Measurements from ENCODE around the gene ETFRF1.

The ETFRF1 gene

DNA sequence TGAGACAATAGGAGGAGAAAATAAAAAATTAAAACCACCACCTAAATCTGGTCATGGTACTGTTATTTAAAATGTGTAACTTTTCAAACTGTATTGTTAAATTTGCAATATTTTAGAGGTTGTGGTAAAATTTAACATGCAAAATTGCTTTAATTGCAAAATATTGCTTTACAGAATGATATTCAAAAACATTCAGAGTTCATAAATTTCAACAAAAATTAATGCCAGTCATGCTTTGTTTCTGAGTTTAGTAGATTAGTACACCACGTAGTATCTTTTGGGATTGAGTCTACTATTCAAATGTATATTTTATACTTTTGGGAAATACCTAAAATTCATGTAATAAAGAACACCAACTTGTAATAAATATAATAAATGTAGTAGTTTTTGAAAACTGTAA is 18.3 kb downstream of the ETFRF1 start:
- DNase-seq (ENCODE audit: low read depth), result no peak

DNA sequence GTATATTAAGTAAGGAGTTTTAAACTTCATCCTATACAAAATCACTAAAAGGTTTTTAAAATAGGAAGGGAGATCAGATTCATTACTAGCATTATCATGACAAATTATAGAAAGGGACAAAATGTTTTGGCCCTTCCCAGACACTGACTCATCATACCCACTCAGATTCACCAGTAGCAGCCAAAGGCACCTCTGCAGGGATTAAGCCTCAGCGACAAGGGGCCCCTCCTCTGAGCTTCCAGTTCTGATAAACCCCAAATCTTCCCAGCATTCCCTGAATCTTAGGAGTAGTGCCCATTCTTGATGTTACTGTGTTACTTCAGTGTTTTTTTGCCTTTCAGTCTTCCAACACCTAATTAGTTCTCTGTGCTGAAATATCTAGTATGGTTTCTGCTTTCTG is 41.2 kb downstream of the ETFRF1 start:
- DNase-seq (ENCODE audit: low read depth), result no peak

DNA sequence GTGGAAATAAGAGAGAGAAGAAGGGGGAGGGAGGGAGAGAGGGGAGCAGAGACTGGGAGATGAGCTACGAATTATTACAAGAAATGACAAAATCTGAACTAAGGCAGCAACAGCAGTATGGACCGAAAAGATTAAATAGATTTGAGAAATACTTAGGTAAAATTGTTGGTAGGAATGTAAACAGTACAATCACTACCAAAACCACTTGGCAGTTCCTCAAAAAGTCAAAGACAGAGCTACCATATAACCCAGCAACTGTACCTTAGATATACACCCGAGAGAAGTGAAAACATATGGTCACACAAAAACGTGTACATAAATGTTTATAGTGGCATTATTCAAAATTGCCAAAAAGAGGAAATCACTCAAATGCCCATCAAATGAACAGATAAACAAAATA is 41.6 kb downstream of the ETFRF1 start:
- no peak for DNase-seq (ENCODE audit: low read depth)

DNA sequence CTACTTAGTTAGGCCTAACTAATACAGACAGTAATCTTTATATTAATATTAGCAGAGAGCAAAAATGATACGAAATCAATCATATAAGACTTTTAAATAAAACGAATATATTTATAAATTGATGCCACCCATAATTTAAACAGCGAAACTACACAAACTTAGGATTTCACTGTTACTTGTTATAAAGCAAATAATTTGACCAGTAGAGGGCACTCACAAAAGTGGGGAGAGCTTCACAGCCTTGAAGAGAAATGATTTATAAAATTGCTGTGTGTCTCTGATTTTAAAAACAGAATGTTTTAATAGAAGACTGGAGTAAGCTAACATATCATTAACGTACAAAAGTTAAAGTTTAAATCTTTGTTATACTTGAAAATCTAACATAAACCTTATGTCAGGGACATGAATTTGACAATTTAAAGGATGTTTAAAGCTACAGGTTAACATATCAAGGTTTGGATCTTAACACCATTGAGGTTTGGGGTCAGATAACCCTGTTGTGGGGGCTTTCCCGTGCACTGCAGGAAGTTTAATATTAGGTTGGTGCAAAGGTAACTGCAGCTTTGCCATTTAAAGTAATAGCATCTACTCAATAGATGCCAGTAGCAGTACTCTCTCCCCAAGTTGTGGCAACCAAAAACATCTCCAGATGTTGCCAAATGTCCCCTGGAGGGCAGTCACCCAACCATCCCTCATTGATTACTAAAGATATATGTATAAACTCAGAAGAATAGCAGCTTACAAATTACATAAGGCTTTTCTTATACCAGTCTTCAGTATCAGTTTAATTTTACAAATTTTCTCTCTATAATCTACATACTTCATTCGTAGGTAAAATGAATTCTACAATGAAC is 46.4 kb downstream of the ETFRF1 start:
- DNase-seq (ENCODE audit: low read depth), result no peak

DNA sequence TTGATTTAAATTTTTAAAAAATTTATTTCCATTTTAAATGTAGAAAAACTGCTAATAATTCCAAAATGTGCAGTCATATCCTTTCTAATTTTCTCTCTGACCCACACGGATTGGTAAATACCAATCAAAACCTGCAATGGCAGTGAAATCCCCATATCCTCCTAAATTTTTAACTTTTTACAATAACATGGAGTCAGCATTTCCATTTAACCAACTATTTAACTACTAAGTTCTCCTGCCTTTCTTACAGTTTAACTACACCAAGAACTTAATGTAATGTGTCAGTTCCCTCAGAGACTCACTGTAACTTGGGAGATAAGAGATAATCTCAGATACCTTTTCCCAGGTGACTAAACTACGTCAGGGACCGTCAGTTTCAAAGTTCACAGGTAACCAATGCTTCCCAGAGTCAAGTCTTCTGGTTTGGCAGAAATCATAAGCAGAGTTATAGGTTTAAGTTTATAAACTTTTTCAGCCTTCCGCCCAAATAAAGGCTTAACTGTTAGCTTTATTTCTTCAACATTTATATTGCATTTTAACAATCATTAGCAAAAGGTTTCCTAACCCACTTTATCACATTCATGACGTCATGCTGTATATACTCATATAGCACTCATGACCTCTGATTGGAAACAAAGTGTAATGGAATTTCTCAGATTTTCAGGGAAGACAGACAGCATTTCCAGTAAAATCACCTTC is 48.1 kb downstream of the ETFRF1 start:
- DNase-seq (ENCODE audit: low read depth), result no peak

DNA sequence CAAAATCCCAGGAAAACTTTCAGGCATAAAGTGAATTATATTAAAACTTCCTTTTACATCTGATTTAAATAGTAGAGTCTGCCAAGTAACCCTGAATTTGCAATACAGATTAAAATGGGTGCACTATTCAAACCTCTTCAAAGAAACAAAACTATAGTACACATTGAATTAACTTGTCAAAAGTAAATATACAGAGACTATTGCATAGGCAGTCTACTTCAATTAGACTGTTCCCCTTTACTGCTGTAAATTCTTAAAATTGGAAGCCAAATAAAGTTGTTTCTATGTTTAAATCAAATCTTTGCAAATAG is 48.6 kb downstream of the ETFRF1 start:
- DNase-seq (ENCODE audit: low read depth), result no peak

DNA sequence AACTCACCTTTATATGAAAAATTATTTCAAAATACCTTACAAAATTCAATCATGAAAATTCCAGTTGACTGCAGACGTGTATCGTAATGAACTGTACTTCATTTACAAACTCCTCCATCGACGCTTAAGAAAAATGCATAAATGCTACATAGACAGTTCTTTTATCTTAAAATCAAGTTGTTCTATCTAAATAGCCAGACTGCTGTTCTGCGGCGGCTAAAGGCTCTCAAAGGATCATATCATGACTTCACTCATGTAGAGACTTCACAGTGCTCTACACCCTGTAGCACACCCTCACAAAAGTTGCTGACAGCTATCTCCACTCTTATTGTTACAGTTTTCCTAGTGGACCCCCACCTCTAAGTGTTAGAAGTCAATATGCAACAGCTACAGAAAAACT is 50.5 kb downstream of the ETFRF1 start:
- DNase-seq (ENCODE audit: low read depth), result no peak

DNA sequence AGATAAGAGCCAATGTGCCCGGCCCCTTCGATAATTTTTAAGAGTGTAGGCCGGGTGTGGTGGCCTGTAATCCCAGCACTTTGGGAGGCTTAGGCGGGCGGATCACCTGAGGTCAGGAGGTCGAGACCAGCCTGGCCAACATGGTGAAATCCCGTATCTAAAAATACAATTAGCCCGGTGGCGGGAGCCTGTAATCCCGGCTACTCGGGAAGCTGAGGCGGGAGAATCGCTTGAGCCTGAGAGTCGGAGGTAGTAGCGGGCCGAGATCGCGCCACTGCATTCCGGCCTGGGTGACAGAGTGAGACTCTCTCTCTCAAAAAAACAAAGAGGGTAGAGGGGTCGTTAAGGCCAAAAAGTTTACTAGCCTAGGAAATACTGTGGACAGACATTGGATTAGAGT is 53.1 kb downstream of the ETFRF1 start:
- DNase-seq (ENCODE audit: low read depth), result no peak

DNA sequence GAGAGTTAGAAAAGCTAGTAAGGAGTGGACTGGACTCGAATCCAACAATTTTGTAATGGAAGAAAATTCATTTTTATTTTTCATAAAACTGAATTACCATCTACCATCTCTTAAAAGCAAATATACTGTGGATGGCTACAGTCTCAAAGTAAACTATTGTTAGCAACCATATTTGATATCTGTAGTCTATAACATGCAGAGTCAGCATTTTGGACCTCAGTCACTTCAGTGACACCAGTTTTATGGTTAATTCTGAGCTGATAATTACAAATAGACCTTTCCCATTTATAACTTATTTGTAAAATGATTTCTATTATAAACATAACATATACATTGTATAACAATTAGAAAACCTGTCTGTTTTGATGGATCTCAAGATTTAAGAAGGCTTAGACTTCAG is 53.7 kb downstream of the ETFRF1 start:
- no peak for DNase-seq (ENCODE audit: low read depth)

DNA sequence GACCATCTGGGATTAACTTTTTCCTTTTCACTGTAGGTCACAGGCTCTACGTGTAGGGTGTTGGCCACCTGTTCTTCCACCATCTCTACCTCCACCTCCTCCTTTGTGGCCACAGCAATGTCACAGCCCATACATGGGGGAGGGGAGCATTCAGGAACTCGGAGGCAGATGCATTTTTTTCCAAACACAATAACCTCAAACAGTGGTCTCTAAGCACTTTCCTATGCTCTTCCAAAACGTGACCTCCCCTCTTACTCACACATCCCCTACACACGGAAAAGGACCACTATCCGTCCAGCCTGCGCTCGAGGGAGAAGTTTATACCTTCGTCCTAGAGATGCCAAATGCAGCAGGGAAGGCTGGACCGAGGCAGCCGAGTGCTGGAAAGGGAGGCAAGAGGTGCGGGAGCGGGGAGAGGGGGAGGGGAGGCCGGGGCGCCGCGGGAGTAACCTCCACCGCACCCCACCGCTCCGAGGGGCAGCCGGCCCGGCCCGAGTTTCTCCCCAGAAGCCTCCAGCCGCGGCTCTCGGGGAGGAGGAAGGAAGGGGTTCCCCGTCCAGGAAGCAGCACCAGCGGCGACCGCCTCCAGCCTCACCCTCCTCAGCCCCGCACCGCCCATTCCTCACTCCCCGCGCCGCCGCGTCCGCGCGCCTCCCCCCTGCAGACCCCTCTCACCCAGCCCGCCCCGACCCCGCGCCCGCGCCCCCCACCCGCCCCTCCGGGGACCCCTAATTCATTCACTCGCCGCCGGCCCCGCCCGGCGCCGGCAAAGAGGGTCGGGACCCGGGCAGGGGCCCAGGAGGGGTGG is 55.1 kb downstream of the ETFRF1 start:
- peak; percentile 38 for DNase-seq (ENCODE audit: low read depth)

DNA sequence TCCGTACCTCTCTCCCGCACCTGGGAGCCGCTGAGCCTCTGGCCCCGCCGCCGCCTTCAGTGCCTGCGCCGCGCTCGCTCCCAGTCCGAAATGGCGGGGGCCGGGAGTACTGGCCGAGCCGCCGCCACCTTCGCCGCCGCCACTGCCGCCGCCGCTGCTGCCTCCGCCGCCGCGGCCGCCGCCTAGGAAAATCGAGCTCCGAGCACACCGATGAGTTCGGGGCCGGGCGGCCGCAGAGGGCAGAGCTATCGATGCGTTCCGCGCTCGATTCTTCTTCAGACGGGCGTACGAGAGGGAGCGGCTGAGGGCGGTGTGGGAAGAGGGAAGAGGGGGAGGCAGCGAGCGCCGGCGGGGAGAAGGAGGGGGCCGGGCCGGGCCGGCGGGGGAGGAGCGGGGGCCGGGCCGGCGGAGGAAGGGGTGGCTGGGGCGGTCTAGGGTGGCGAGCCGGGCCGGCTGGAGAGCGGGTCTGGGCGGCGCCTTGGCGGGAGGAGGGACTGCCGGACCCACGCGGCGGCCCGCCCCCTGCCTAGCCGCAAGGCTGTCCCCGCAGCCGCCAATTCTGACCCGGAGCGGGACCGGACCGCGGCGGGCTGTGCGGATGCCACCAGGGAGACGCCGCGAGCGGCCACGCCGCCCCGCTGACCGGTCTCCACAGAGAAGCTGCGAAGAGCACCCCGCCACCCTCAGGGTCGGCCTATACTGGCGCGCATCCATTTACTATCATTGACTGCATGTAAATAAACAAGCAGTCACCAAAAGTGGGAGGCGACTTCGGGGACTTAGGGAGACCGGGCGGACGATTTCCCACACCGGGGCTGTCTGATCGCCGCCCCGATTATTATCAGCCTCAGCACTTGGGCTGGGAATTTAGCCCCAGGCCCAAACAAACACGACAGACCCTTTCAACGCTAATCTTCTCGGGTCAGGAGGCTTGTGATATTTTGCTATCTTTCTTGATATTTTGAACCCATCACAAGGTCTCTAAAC is 56.0 kb downstream of the ETFRF1 start, which contains the start of gene KRAS:
KRAS (minus strand) TSS at position 186 of the 987 bp plus-strand sequence.
- DNase-seq (ENCODE audit: low read depth), result peak; percentile 82

DNA sequence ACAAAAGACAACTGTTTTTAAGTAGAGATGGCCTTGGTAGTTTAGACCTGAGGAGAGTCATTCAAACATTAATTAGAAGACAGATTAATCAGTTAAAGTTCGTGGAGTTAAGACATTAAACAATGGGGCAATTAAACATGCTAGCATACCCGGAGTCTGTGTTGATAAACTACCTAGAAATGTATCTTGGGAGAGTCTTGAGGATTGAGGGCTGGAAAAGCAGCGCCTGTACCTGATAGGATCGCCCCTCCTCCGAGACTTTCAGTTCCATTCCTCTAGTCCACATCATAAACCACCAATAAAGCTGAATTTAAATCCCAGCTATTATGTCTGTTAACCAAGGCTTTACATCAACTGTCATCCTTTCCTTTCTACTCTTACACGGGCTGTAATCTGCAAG is 56.7 kb downstream of the ETFRF1 start:
- DNase-seq (ENCODE audit: low read depth), result no peak

DNA sequence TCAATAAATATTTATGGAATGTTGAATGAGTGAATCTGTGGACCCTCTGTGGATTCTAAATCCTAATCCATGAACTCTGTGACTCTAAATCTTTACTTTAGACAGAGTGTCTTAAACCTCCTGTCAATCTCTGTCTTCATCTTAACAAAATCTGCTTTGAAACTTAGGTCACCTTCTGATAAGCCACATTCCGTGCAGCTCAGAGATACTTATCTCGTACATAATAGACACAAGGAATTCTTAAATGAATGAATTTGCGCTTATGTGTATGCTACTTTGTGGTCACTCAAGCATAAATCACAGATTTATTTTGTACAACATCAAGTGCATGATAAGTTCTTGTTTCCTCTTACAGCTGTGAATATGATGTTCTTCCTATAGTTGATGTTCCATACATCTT is 57.9 kb downstream of the ETFRF1 start:
- DNase-seq (ENCODE audit: low read depth), result no peak

DNA sequence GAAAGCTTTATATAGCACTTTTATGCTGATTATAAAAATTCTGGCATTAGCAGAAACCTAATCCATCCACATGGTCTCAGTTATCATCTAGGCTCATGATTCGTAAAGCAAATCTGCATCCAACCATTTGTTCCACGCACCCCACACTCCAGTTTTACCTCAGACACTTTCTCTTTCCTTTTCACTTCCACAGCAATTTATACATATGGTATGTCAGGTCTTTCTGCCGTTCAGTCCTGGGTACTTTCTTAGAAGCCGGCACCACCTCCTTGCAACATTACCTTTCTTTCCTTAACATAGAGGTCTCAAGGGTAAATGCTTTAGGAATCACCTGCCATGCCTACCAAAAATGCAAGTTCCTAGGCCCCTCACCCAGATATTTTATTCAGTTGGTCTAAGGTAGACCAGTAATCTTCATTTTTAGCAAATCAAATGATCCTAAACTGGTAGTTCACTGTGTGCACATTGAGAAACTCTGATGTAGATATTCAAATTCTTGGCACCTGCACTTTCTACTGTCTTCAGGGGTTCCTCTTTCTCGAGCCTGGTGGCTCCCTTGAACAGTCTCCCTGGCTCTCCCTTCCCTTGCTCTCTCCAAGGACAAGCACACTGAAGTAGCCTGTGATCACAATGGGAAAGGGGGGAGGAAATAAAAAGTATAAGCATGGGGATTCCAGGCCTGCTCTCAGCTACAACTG is 58.5 kb downstream of the ETFRF1 start:
- DNase-seq (ENCODE audit: low read depth), result no peak

DNA sequence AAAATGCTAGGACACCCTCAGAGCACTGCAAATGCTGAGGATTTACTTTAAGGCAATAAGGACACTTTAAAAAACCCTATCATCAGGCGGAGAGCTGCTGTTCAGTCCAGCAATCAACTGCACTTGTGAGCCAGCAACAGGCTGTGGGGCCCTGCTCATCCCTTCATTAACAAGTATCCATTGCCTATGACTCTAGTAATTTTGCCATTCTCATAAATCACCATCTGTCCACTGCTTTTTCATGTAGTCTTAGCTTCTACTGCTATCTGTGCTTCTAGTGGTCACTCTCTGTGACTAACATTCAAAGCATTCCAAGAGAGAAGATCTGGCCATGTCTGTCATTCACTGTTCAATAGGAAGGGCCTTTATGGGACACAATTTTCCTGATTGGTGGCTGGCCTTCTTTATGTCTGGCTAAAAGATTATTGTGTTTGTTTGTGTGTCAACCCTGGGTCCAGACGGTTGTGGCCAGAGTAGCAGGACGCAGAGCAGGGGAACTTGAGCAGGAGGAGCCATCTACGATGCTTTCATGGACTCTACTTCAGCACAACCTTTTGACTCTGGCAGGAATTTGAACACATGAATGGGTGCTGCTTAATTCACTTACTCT is 59.3 kb downstream of the ETFRF1 start:
- DNase-seq (ENCODE audit: low read depth), result no peak

Measured in activated T-helper 1 cell treated with Interleukin-2 at 50 U/mL for 16 hours (primary cell).